ENCODE results near the gene TRIM59. TPM values are rescaled to one million over a fixed set of nuclear protein-coding genes. Genes with fewer than 3 reads are reported as not detected.
A peak's percentile ranks its signal among the peaks of the same experiment; 100 is the strongest.

The TRIM59 gene
- total RNA-seq, 2 experiments from 2014 or later: 54.3 to 56.6 TPM

DNA sequence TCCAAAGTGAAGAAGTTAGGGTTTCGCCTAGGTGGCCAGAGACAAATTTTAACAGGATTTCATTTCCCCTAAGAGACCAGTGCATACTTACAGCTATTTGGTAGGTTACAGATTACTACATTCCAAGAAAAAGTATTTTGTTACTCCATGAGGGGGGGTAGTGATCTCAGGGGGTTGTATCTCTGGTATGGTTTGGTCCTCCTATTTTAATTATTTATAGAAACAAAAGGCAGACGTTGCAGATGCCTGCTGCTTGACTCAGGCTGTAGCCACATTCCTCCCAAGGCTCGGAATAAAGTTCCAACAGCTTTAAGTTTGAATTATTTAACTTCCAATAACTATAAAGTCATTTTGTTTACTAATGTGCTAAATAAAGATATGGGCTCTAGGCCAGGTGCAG, 1.3 kb upstream of the TRIM59 start:
- DNase-seq: no peak
- CTCF ChIA-PET: interaction anchor here (0.8 to 2.8 kb wide), 6 partner anchors 31 to 462 kb away, joined by 3 to 13 read pairs (median 7); partner anchors contain the start of genes IL12A and SMC4
- Mint-ChIP-seq H3K4me1 (peaks cover 31% of the 10 kb centered on the region), H3K9me3 (no peaks in the 10 kb centered on the region), H3K27ac (peak overlapping the region; percentile 95), H3K4me3 (peak overlapping the region; percentile 89), H3K36me3 (ENCODE audit: low read depth) (peaks cover 32% of the 10 kb centered on the region), H3K27me3 (no peaks in the 10 kb centered on the region)
- POLR2A ChIA-PET: interaction anchor here (1.1 to 8.6 kb wide), 11 partner anchors 8 to 423 kb away, joined by 3 to 211 read pairs (median 21); partner anchors contain the start of genes IFT80, KPNA4, PPM1L and SMC4

GRCh38 chr3:160448845-160449635, 546 bp downstream of the TRIM59 start:
- Mint-ChIP-seq H3K4me1 (peaks cover 45% of the 10 kb centered on the region), H3K9me3 (no peaks in the 10 kb centered on the region), H3K27me3 (no peaks in the 10 kb centered on the region), H3K36me3 (ENCODE audit: low read depth) (peaks cover 44% of the 10 kb centered on the region), H3K4me3 (peak overlapping the region; percentile 89), H3K27ac (peak overlapping the region; percentile 95)
- CTCF ChIA-PET: interaction anchor here (0.7 to 2.8 kb wide), 13 partner anchors 11 to 286 kb away, joined by 3 to 13 read pairs (median 4); partner anchors contain the start of gene SMC4
- DNase-seq: no peak
- POLR2A ChIA-PET: interaction anchor here (0.8 to 8.6 kb wide), 29 partner anchors 9 to 460 kb away, joined by 3 to 211 read pairs (median 8); partner anchors contain the start of genes C3orf80, IFT80, IL12A and KPNA4

DNA sequence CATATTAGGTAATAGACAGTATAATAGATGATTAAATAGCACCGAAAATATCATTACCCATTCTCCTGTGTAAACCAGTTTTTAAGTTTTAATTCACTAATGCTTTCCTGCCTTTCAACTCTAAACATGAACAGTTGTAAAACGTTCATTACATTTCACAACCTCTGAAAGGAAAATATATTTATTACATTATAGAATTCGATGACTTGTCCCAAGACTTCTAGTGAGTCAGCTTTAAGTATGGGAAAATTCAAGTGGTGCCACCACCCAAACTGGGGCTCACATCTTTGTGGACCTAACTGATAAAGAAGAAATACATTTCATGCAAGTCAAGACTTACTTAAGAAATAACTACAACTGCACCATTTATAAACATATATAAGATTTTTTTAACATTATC, 2.0 kb downstream of the TRIM59 start:
- no peak overlapping the region for H3K27ac Mint-ChIP-seq
- CTCF ChIA-PET: interaction anchor here (2.4 kb wide), 1 partner anchor 46 kb away, joined by 7 read pairs; no protein-coding TSS in a partner anchor
- H3K36me3 Mint-ChIP-seq (ENCODE audit: low read depth): peaks cover 58% of the 10 kb centered on the region
- POLR2A ChIA-PET: interaction anchor here (1.0 to 8.6 kb wide), 7 partner anchors 11 to 108 kb away, joined by 3 to 211 read pairs (median 70); partner anchors contain the start of genes IFT80 and SMC4
- no peaks in the 10 kb centered on the region for H3K9me3 Mint-ChIP-seq
- peaks cover 56% of the 10 kb centered on the region for H3K4me1 Mint-ChIP-seq
- no peak for DNase-seq
- no peaks in the 10 kb centered on the region for H3K27me3 Mint-ChIP-seq
- H3K4me3 Mint-ChIP-seq: peak overlapping the region; percentile 89

GRCh38 chr3:160446522-160447056, 3.0 kb downstream of the TRIM59 start:
- Mint-ChIP-seq H3K4me3 (peak overlapping the region; percentile 68), H3K4me1 (peaks cover 63% of the 10 kb centered on the region), H3K27ac (peak overlapping the region; percentile 45), H3K27me3 (no peaks in the 10 kb centered on the region), H3K9me3 (no peaks in the 10 kb centered on the region), H3K36me3 (ENCODE audit: low read depth) (peaks cover 66% of the 10 kb centered on the region)
- ChIA-PET POLR2A (interaction anchor here (5.5 to 8.6 kb wide), 4 partner anchors 10 to 48 kb away, joined by 70 to 211 read pairs (median 132); partner anchors contain the start of genes IFT80 and SMC4), CTCF (interaction anchor here (0.8 to 2.4 kb wide), 2 partner anchors 31 to 45 kb away, joined by 3 to 7 read pairs; no protein-coding TSS in a partner anchor)
- no peak for DNase-seq

DNA sequence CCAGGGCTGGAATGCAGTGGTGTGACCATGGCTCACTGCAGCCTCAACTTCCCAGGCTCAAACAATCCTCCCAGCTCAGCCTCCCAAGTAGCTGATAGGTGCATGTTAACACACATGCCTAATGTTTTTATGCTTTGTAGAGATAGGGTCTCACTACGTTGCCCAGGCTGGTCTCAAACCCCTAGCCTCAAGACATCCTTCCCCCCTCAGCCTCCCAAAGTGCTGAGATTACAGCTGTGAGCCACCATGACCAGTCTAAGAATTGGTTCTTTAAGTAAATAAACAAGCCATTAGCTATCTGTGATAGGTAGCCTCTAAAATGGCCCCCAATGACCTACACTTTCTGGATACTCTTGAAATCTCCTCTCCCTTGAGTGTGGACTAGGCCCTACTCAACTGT, 3.7 kb downstream of the TRIM59 start:
- H3K27ac Mint-ChIP-seq: no peak overlapping the region
- POLR2A ChIA-PET: interaction anchor here (1.6 to 8.6 kb wide), 5 partner anchors 9 to 48 kb away, joined by 4 to 211 read pairs (median 97); partner anchors contain the start of genes IFT80 and SMC4
- no peaks in the 10 kb centered on the region for H3K27me3 Mint-ChIP-seq
- CTCF ChIA-PET: interaction anchor here (0.8 kb wide), 1 partner anchor 30 kb away, joined by 3 read pairs; no protein-coding TSS in a partner anchor
- H3K9me3 Mint-ChIP-seq: no peaks in the 10 kb centered on the region
- H3K4me1 Mint-ChIP-seq: peaks cover 67% of the 10 kb centered on the region
- no peak for DNase-seq
- H3K4me3 Mint-ChIP-seq: peak overlapping the region; percentile 6
- peaks cover 72% of the 10 kb centered on the region for H3K36me3 Mint-ChIP-seq (ENCODE audit: low read depth)

GRCh38 chr3:160444411-160444810, 5.2 kb downstream of the TRIM59 start:
- Mint-ChIP-seq H3K27me3 (no peaks in the 10 kb centered on the region), H3K36me3 (ENCODE audit: low read depth) (peaks cover 77% of the 10 kb centered on the region), H3K4me1 (peaks cover 66% of the 10 kb centered on the region), H3K9me3 (no peaks in the 10 kb centered on the region), H3K27ac (peak overlapping the region; percentile 12), H3K4me3 (no peak overlapping the region)
- CTCF ChIA-PET: interaction anchor here (1.1 to 2.3 kb wide), 3 partner anchors 30 to 36 kb away, joined by 4 to 7 read pairs (median 6); no protein-coding TSS in a partner anchor
- POLR2A ChIA-PET: interaction anchor here (1.0 to 8.6 kb wide), 4 partner anchors 8 to 41 kb away, joined by 3 to 168 read pairs (median 37); no protein-coding TSS in a partner anchor
- DNase-seq: no peak

DNA sequence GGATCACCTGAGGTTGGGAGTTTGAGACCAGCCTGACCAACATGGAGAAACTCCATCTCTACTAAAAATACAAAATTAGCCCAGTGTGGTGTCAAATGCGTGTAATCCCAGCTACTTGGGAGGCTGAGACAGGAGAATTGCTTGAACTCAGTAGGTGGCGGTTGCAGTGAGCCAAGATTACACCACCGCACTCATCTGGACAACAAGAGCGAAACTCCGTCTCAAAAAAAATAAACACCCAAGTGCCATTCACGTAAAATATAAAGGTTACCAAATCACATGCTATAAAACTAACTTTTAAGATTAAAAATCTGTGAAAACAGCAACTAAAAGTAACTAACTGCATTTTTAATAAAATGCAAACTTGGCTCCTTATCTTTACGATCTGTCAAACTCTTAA, 8.9 kb downstream of the TRIM59 start:
- no peak for DNase-seq
- ChIA-PET CTCF (no interaction called here), POLR2A (interaction anchor here (0.8 to 1.5 kb wide), 4 partner anchors 8 to 41 kb away, joined by 3 to 16 read pairs (median 5); partner anchors contain the start of genes IFT80, SMC4 and TRIM59)
- Mint-ChIP-seq H3K36me3 (ENCODE audit: low read depth) (peaks cover 81% of the 10 kb centered on the region), H3K4me1 (peaks cover 78% of the 10 kb centered on the region), H3K4me3 (no peak overlapping the region), H3K27me3 (no peaks in the 10 kb centered on the region), H3K27ac (no peak overlapping the region), H3K9me3 (no peaks in the 10 kb centered on the region)

DNA sequence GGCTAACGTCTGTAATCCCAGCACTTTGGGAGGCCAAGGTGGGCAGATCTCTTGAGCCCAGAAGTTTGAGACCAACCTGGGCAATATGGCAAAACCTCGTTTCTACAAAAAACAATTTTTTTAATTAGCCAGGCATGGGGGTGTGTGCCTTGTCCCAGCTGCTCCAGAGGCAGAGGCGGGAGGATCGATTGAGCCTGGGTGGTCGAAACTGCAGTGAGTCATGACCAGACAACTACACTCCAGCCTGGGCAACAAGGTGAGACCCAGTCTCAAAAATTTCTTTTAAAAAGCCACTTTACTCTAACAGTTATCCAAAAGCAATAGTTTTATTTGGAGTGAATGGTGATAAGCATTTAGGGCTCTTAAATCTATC, 12.5 kb downstream of the TRIM59 start:
- CTCF ChIA-PET: interaction anchor here (1.0 kb wide), 1 partner anchor 24 kb away, joined by 3 read pairs; no protein-coding TSS in a partner anchor
- POLR2A ChIA-PET: interaction anchor here (1.1 to 5.0 kb wide), 7 partner anchors 11 to 50 kb away, joined by 3 to 70 read pairs (median 5); partner anchors contain the start of gene TRIM59
- Mint-ChIP-seq H3K36me3 (ENCODE audit: low read depth) (peaks cover 83% of the 10 kb centered on the region), H3K27ac (peak overlapping the region; percentile 59), H3K4me1 (peaks cover 68% of the 10 kb centered on the region), H3K27me3 (no peaks in the 10 kb centered on the region), H3K9me3 (no peaks in the 10 kb centered on the region), H3K4me3 (no peak overlapping the region)
- DNase-seq: no peak

GRCh38 chr3:160435747-160436146, 13.8 kb downstream of the TRIM59 start:
- ChIA-PET CTCF (interaction anchor here (1.3 to 4.6 kb wide), 2 partner anchors 21 to 429 kb away, joined by 3 to 27 read pairs; no protein-coding TSS in a partner anchor), POLR2A (interaction anchor here (0.6 to 5.0 kb wide), 15 partner anchors 8 to 130 kb away, joined by 3 to 70 read pairs (median 7); partner anchors contain the start of genes KPNA4, SMC4 and TRIM59)

DNA sequence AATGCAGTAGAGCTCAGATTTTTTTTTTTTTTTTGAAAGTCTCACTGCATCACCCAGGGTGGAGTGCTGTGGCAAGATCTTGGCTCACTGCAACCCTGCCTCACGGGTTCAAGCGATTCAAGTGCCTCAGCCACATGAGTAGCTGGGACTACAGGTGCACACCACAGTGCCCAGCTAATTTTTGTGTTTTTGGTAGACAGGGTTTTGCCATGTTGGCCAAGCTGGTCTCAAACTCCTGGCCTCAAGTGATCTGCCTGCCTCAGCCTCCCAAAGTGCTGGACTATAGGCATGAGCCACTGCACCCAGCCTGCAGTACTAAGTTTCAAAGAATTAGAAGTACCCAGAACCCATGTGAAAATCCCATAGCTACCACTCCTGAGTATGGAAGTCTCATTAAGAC, 14.5 kb downstream of the TRIM59 start:
- Mint-ChIP-seq H3K4me3 (no peak overlapping the region), H3K4me1 (peaks cover 52% of the 10 kb centered on the region), H3K36me3 (ENCODE audit: low read depth) (peaks cover 81% of the 10 kb centered on the region), H3K9me3 (no peaks in the 10 kb centered on the region), H3K27ac (no peak overlapping the region), H3K27me3 (no peaks in the 10 kb centered on the region)
- POLR2A ChIA-PET: interaction anchor here (1.1 to 5.0 kb wide), 11 partner anchors 10 to 35 kb away, joined by 3 to 70 read pairs (median 8); partner anchors contain the start of genes SMC4 and TRIM59
- CTCF ChIA-PET: interaction anchor here (1.3 to 4.6 kb wide), 2 partner anchors 20 to 429 kb away, joined by 3 to 27 read pairs; no protein-coding TSS in a partner anchor
- DNase-seq: no peak

More at GRCh38 chr3:160435747-160436146, 13.8 kb downstream of the TRIM59 start:
- Mint-ChIP-seq H3K27me3 (no peaks in the 10 kb centered on the region), H3K27ac (peak overlapping the region; percentile 59), H3K4me1 (peaks cover 57% of the 10 kb centered on the region), H3K9me3 (no peaks in the 10 kb centered on the region), H3K36me3 (ENCODE audit: low read depth) (peaks cover 83% of the 10 kb centered on the region), H3K4me3 (no peak overlapping the region)
- DNase-seq: no peak

DNA sequence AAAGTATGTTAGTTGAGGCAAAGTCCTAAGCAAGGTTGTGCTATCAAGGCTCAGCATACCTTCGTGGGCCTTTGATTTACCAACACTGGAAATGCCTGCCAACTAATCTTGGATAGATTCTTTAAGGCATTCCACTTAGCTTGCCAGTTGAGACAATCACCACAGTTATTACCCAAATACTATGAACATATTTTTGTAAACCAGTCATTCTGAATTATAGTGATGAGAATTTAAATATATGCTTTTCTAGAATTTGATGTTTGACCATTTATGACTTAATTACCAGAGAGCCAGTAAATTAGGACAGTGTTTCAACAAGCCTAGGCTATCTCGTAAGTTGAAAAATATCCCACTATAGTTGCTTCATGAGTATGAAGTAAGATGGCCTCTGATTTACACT, 15.5 kb downstream of the TRIM59 start:
- POLR2A ChIA-PET: interaction anchor here (1.3 to 5.0 kb wide), 7 partner anchors 14 to 31 kb away, joined by 3 to 70 read pairs (median 8); partner anchors contain the start of gene TRIM59
- Mint-ChIP-seq H3K27ac (no peak overlapping the region), H3K4me1 (peaks cover 47% of the 10 kb centered on the region), H3K27me3 (no peaks in the 10 kb centered on the region), H3K4me3 (no peak overlapping the region), H3K9me3 (no peaks in the 10 kb centered on the region), H3K36me3 (ENCODE audit: low read depth) (peaks cover 78% of the 10 kb centered on the region)
- no peak for DNase-seq
- CTCF ChIA-PET: interaction anchor here (4.6 kb wide), 1 partner anchor 19 kb away, joined by 27 read pairs; no protein-coding TSS in a partner anchor

- CTCF ChIA-PET: no interaction called here
- H3K27ac Mint-ChIP-seq: peak overlapping the region; percentile 26
- peaks cover 15% of the 10 kb centered on the region for H3K4me1 Mint-ChIP-seq
- no peak overlapping the region for H3K4me3 Mint-ChIP-seq
- POLR2A ChIA-PET: interaction anchor here (1.0 to 3.2 kb wide), 6 partner anchors 8 to 15 kb away, joined by 3 to 14 read pairs (median 6); no protein-coding TSS in a partner anchor
- H3K27me3 Mint-ChIP-seq: no peaks in the 10 kb centered on the region
- peaks cover 85% of the 10 kb centered on the region for H3K36me3 Mint-ChIP-seq (ENCODE audit: low read depth)
- H3K9me3 Mint-ChIP-seq: no peaks in the 10 kb centered on the region
- DNase-seq: no peak
Measured at GRCh38 chr3:160427832-160428424, 21.7 kb downstream of the TRIM59 start.

Measured in activated CD4-positive, alpha-beta memory T cell treated with anti-CD3 and anti-CD28 coated beads, Interleukin-2, amount 10 ng/mL, durations not matched to agents 7 days and 5 days (primary cell).